Measurements from ENCODE around the gene BOD1L1.

Gene BOD1L1

DNA sequence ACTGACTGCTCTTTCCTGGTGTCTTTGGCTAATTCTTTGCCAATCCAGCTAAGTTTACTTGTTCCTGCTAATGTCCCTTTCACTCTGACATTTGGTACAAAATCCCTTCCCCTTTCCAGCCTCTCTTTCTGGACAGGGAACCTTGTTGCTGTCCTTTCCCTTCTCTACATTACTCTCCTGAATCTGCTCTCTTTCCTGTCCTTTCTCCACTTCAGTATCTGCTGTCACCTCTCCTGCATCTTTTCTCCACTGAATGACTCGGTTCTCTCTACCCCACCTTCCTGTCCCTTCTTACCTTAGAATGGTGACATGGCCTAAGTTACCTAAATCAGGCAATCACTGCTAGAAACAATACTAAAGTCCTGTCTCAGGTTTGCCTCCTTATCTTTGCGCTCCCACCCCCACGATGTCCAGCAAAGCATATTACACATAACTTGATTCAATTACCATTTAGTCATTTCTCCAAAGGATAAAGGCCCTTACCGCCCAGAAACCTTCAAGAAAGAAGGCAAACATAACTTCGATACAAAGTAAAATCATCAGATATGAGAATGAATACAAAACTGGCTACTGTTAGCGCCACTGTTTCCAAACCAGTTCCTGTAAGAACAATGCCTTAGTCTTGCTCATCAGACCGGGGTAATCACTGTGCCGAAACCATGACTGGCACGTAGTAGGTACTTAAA lies 890 bp downstream of the BOD1L1 start:
- DNase-seq (ENCODE audit: low read depth in 1 of 2, low spot score in 1 of 2) = no peak

DNA sequence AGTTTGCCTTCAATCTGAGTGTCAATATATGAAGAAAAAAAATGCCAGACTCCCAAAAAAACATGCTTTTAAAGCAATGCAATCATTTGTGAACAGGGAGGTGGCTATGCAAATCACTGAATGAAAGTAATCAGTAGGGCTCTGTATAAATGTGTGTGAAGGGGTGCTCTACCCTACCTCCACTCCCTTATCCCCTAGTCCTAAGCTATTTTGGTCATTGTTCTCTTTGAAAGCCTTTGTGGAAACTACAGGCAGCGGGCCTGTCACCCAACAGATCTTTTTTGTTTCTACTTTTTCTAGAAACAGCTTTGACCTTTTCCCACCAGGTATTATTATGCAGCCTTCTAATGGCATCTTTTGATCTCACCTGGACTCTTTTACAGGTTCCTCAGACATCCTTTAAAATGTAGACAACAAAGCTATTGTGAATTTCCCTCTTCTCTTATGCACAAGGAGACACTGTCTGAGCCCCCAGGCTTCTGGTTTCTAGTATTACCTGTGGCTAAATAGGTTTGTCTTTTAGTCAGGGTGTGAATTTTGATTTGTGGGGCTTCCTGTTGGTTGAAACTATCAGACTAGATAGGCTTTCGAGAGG lies 9.2 kb downstream of the BOD1L1 start:
- DNase-seq (ENCODE audit: low read depth in 1 of 2, low spot score in 1 of 2) = no peak

DNA sequence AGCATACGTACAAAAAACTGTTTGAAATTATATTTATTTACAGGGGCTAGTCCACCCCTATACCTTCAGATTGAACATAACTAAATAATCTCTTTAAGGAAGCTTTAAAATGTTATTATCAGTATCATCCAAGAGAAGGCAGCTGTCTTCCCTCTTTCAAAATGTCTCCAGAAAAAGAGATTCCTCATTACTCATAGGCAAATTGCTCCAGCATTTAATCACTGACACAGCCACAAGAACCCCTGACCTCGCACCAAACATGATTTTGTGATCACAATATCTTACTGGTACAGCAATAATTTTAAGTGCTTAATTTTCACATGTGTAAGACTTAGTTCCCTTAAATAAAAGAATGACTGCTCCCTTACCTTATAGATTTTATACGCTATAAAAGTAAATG lies 9.7 kb downstream of the BOD1L1 start:
- no peak for DNase-seq (ENCODE audit: low read depth in 1 of 2, low spot score in 1 of 2)

DNA sequence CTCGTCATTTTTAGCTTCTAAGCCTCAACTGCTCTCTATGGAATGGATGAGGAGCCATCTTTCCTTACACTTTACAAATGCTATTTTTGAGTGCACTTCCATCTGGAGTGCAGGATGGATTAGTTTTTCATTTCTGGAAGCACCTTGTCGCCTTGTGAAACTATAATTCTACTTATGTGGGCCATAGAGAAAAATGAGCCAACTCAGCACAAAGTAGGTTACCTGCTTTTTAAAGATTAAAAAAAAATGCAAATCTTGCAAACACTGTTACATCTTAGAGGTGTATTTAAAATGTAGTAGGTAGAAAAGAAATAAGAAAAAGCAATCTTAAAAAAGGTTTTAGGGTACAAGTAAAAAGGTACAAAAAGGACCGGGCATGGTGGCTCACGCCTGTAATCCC lies 10.9 kb downstream of the BOD1L1 start:
- no peak for DNase-seq (ENCODE audit: low read depth in 1 of 2, low spot score in 1 of 2)

DNA sequence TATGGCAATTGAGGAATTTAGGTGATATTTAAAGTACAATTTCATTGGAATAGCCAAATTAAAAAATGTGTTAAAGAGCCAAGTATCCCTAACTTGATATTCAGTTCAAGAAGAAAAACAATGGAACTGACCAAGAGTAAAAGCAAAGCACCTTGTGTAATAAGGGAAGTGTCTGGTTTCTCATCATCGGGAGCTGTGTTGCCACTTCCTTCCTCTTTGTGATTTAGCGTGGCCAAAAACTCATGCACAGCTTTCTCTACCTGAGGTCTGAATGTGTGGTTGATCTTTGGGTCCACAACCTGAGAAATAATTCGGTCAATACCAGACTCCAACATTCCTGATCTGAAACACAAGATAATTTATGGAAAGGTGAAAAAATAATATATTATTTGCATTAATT lies 12.4 kb downstream of the BOD1L1 start:
- DNase-seq (ENCODE audit: low read depth in 1 of 2, low spot score in 1 of 2) = no peak

DNA sequence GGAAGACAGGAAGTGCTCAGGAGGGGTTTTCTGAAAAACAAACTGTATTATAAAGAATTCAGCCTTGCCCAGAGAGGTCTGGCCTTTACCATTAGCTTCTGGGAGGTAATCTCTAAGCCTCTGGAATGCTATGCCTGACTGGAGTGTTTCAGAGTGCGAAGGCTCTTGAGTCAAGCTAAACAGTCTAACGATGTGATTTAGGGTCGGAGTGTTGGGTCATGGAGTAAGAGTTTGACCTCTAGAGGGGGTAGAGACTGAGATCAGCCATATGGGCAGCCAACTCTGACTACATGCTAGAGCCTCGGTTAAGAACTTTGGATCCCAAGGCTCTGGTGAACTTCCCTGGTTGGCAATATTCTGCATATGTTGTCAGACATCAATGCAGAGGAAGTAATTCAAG lies 15.0 kb downstream of the BOD1L1 start:
- DNase-seq (ENCODE audit: low read depth in 1 of 2, low spot score in 1 of 2) = no peak

DNA sequence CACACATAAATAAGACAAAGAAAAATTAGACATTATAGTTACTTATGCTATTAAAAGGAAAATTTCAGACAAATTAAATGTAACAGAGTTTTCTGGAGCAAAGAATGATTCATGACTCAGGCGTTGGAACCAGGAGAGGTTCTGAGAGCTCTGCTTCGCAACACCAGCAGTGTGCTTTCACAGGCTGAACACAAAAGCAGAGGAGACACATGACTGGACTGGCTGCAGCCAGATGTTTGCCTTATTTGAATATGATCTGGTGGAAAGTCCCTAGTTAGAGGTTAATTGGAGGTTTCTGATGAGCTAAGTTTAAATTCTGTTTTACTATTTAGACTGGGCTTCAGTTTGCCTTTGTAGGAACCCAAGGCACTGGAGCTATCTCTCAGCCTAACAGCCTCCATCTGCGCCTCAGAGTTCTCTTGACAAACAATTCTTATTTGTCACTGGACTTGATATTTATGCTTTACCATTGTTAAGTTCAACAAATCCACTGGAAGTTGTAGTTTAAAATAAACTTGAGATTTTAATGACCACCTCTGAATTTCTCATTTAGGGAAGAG lies 16.2 kb downstream of the BOD1L1 start:
- no peak for DNase-seq (ENCODE audit: low read depth in 1 of 2, low spot score in 1 of 2)

DNA sequence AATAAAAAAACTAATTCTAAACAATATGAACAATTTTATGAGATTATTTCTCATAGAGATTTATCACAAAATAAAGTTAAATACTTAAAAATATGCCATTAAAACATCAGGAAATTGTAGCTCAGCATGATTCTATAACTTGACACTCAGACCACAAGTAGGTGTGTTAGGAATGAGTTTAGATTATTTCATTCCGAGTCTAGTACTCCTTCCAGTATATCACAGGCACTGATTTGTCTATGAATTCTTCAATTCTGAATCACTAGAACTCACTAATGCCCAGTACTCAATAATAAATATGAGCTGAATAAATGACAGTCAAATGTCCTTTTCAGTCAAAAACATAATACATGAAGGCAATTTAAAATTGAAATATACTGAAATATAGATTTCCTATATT lies 22.2 kb downstream of the BOD1L1 start:
- DNase-seq (ENCODE audit: low read depth in 1 of 2, low spot score in 1 of 2) = no peak

DNA sequence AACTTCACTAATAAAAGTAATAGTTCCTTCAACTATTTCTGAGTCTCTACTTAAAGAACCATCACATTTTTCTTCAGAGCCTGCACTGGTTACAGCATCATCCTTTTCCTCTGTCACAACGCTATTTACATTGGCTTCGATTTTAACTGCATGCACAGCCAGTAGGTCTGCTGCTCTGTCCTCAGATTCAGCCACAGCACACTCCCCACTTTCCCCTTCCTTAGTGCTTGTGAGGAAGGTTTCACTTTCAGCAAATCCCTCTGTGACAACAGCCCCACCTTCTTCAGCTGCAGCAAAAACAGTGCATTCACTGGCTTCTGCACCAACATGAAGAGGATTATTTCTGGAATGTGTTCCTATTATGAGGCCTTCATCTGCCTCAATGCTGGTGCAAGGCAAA lies 25.7 kb downstream of the BOD1L1 start:
- no peak for DNase-seq (ENCODE audit: low read depth in 1 of 2, low spot score in 1 of 2)

DNA sequence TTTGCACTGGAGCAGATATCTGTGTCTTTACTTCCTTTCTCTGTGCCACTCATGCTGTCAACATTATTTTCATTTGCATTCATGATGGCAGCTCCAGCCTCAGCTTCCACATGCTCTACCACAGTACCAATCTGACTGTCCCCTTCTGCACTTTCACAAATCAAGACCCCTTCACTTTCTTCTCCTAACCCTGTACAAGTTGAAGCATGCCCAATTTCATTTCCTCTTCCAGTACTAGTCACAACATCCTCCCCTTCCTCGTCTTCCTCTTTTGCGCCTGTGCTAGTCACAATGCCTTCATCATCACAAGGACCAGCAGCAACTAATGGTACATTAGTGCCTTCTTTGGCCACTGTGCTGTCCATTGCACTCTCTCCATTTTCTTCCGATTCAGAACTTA lies 26.5 kb downstream of the BOD1L1 start:
- no peak for DNase-seq (ENCODE audit: low read depth in 1 of 2, low spot score in 1 of 2)

DNA sequence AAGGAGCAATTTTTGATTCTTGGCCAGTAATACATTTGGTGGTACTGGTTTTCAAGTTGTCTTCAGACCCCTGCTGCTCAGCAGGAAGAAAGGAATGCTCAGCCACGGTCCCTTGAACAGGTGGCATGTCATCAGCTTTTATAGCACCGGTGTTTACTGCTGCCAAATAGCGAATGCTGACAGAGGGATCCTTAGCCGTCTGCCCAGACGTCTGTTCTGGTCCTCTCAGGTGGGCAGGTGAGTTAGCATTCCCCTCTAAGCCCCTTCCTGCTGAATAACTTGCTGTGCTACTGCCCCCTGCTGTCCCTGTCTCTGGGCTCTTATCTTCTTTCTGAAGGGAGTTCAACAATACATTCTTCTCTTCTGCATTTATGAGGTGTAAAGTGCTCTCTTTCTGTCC lies 28.4 kb downstream of the BOD1L1 start:
- no peak for DNase-seq (ENCODE audit: low read depth in 1 of 2, low spot score in 1 of 2)

DNA sequence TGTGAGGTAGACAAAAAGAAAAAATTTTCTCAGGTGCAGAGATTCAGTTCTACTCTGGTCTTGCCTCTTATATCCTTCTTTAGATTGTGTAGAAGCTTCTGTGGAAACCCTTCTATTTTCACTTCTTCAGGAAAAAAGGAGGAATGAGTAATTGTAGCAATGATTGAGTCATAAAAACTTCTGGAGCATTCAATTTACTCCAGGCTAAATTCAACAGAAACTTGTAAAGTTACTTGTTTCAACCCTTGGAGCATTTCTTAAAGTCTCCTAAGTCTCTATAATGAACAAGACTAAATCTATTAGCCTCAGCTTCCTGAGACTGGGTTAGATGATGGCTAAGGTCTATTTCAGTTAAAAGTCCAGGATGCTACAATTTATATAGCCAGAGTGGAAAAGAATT lies 29.9 kb downstream of the BOD1L1 start:
- DNase-seq (ENCODE audit: low read depth in 1 of 2, low spot score in 1 of 2) = no peak

DNA sequence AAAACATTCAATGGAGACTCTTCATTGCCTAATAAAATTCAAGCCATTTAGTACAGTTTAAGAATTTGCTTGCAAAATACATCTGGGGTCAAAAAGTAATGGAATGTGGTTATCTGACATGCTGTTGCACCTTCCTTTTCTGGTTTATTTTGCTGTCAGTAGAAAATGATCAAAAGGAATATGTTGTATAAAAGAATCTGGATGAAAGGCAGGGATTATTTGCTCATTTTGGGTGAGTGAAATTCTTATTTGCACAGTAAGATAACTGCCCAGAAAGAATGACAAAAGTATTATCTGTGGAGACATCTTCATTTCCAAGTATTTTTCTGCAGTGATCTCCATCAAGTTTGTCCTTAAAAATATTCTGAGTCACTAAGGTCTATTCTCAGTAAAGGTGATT lies 30.4 kb downstream of the BOD1L1 start:
- DNase-seq (ENCODE audit: low read depth in 1 of 2, low spot score in 1 of 2) = no peak

DNA sequence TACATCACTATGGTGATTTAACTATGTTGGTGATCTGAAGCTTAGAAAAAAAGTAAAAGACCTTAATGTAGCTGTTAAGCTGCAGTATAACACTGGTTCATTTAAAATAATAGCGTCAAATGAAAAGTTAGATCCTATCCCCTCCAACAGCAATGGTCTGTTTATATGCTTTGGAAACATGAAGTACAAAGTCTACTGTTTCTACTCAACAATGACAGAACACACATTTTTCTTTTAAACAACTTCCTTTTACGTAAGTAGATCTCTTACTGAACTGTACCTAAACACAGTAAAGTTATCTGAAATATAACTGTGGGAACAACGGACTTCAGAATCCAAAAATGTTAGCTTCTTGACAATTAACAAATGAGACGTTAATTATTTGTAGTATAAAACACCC lies 35.3 kb downstream of the BOD1L1 start:
- DNase-seq (ENCODE audit: low read depth in 1 of 2, low spot score in 1 of 2) = no peak

DNA sequence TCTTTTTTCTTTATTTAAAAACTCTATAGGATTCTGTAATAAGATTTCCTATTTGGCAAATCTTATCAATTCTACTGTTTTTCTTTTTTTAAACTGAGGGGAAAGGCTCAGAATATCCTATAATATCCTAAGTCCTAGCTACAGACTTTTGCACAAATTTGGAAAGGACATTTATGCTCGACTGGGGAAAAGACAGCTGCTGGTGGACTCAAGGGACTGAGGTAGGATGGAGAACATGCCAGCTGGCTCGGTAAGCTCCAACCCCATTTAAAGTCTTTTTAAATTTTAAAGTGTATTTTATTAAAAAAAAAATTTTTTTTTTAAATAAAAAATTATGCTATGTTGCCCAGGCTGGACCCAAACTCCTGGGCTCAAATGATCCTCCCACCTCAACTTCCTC lies 36.8 kb downstream of the BOD1L1 start:
- no peak for DNase-seq (ENCODE audit: low read depth in 1 of 2, low spot score in 1 of 2)

DNA sequence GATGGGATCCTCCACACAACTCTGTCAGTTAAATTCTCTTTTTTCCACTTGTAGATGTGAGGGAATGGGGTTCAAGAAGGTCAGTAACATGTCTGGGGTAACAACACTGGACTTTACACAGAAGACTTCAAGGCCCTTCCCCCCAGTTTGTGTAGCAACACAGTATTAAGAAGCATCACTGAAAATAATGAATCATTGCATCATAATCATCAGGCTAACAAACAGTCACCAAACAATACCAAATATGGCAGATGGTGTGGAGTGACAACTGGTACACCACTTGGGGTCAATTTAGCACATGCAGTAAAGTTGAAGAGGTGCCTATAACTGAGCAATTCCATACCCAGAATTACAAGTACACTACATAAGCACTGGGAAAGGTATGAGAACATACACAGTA lies 38.6 kb downstream of the BOD1L1 start:
- DNase-seq (ENCODE audit: low read depth in 1 of 2, low spot score in 1 of 2) = no peak

DNA sequence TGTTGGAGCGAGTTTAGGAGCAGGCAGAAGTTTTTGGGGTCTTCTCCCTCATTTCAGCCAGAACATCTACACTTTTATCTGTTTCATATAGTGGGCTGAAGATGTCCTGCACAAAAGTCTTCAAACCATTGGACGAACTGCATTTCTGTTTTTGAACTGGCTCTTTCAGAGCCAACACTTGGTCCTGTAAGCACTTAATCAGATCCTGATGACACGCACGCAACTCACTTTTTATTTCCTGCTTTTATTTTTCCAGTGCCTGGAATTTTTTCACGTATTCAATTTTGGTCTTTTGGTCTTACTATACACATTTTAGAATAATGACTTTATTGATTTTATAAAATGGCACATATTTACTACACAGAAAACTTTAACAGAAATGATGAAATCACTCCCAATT lies 43.0 kb downstream of the BOD1L1 start:
- DNase-seq (ENCODE audit: low read depth in 1 of 2, low spot score in 1 of 2) = no peak

DNA sequence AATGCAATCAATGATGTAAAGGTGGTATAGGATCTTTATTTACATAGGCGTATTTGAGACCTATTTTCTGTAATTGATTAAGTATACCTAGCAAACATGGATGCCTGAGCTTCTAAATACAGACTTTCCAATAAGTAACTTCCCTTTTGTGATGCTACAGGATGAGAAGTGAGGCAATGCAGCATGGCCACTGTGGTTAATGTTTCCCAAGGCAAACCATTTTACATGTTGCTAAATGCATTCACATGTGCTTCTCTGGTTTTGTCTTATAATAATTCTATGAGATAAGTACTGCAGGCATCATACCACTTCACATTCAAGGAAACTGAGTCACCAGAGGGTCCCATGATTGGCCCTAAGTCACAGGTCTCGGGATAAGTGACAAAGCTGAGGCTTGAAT lies 47.5 kb downstream of the BOD1L1 start:
- no peak for DNase-seq (ENCODE audit: low read depth in 1 of 2, low spot score in 1 of 2)

DNA sequence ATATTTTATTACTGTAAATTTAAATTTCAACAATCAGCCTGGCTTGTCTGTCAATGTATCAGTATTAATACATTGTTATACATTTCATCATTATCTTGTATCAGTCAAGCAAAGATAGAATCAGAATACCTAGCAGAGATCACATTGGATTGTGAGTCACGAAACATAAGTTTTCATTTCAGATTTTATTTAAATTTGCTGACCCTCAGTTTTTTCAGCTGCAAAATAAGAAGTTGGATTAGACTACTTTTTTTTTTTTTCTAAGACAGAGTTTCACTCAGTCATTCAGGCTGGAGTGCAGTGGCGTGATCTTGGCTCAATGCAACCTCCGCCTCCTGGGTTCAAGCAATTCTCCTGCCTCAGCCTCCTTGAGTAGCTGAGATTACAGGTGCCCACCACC lies 49.9 kb downstream of the BOD1L1 start:
- DNase-seq (ENCODE audit: low read depth in 1 of 2, low spot score in 1 of 2) = no peak

DNA sequence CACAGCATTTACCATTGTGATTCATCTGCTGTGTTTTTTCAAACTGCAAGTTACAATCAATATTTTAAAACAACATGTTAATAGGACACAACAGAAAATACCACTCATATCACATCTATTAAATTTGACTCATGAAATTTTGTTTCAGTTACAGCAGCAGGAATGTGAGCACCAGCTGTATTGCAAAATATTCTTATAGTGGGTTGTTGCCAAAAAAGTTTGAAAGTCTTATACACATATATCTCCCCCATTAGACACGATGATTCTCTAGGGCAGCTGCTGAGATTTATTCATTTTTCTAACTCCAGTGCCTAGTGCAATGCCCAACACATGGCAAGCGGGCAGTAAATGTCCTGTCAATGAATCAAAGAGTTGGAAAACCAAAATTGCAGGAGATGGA lies 56.6 kb downstream of the BOD1L1 start:
- DNase-seq (ENCODE audit: low read depth in 1 of 2, low spot score in 1 of 2) = no peak

DNA sequence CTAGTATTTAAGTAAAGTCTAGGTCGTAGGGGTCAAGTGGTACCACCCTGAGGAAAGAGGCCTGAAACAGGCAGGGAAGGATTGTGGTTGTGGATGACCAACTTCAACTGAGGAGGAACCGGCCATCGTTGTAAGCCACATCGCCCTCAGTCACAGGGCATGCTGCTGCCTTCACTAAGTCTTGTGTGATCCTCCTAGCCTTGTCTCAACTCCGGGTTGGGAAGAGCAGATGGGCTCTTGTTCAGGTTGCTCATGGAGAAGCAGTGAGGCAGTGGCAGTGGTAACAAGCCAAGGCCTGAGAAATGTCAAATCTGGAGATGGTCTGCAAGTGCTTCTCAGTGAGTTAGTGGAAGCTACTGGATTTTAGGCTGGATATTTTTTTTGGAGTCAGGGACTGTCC lies 60.4 kb downstream of the BOD1L1 start:
- DNase-seq (ENCODE audit: low read depth in 1 of 2, low spot score in 1 of 2) = no peak

DNA sequence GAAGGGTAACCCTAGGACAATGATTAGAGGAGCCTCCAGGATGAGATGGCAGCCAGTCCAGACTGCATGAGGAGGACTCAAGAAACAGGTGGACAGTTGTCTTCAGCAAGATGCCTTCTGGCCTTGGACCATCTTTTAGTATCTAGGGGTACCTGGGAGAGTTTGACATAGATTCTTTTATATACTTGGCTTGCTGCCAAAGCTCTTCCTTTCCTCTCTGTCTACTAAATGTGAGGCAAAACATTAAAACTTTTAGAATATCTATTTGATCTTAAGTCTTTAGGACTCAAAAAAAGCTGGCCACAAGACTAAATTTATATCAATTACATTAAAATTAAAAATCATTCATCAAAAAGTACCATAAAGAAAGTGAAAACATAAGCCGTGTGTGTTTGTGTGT lies 64.6 kb downstream of the BOD1L1 start:
- DNase-seq (ENCODE audit: low read depth in 1 of 2, low spot score in 1 of 2) = no peak

DNA sequence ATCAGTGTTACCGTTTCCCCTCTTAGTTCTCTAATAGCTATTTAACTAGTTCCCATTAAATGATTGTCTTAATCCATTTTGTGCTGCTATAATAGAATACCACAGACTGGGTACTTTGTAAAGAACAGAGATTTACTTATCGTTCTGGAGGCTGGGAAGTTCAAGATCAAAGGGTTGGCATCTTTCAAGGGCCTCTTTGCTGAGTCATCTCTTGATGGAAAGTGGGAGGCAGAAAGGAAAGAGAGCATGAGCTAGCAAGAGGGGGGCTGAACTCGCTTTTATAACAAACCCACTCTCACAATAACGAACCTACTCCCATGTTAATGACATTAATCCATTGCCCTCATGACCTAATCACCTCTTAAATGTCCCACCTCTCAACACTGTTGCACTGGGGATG lies 65.9 kb downstream of the BOD1L1 start:
- DNase-seq (ENCODE audit: low read depth in 1 of 2, low spot score in 1 of 2) = no peak

Data from activated CD4-positive, alpha-beta T cell treated with anti-CD3 and anti-CD28 coated beads, Interleukin-2, amount 50 U/mL, for 24 hours (primary cell).